ENCODE data around the gene UBXN2A.

UBXN2A gene

GRCh38 chr2:24045511-24046508 lies 105.5 kb downstream of the UBXN2A start:
- DNase-seq (ENCODE audit: low read depth, low spot score): no peak

GRCh38 chr2:24046599-24046929 lies 106.3 kb downstream of the UBXN2A start:
- DNase-seq (ENCODE audit: low read depth, low spot score): no peak

GRCh38 chr2:24046930-24047702 lies 106.9 kb downstream of the UBXN2A start, which contains the start of gene WDCP:
Gene WDCP (minus strand): TSS chr2:24047391. CDS start chr2:24039494, 7,897 bp downstream.
- DNase-seq (ENCODE audit: low read depth, low spot score): peak; percentile 95

GRCh38 chr2:24047703-24048033 lies 107.4 kb downstream of the UBXN2A start:
- no peak for DNase-seq (ENCODE audit: low read depth, low spot score)

DNA sequence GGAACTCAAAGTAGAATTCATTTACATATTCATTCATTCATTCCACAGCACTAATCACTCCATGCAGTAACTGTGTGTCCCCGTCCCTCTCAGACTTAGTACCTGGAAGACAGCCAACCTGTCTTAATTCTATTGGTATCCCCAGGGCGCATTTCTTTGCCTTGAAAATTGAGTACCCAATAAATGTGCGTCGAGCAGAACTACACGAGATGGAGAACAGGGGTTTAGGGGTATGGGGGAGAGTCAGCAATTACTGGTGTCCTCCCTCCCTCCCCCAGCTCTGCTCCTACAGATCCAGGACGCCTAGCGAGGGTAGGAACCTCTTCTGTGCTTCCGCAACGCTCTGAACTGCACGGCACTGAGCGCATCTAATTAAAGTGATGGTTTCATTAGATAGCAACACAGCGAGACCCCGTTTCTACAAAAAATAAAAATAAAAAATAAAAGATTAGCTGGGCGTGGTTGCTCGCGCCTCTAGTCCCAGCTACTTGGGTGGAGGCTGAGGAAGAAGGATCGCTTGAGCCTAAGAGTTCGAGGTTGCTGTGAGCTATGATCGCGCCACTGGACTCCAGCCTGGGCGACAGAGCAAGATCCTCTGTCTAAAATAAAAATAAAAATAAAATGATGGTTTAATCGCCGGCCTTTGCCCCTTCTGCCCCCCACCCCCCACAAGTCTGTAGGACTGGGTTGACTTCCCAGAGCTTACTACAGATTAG lies 108.7 kb downstream of the UBXN2A start:
- DNase-seq (ENCODE audit: low read depth, low spot score): no peak

DNA sequence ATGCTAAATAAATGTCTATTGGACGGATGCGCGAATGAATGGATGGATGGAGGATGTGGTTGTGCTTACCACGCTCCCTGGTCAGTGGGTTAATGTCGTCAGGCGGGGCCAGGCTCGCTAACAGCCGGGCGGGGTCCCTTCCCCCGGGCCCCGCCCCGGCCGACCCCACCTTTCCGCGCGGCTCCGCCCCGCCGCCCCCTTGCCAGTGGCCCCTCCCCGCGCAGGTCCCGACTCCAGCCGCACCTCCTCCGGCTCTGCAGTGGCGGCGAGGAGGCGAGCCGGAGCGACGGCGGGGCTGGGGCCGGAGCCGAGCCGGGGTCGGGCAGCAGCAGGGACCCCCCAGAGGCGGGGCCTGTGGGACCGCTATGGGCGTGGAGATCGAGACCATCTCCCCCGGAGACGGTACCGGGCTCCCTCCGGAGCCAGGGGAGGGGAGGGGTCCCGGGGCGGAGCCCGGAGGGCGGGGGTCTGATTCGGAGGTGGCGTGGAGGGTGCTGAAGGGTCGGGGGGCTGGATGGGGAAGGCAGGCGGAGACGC lies 109.3 kb downstream of the UBXN2A start, which contains the start of gene FKBP1B:
Gene FKBP1B, plus strand, starts transcription at position 257 of the 537 bp plus-strand sequence. Its CDS starts 109 bp downstream, at position 366.
- DNase-seq (ENCODE audit: low read depth, low spot score): no peak

- DNase-seq (ENCODE audit: low read depth, low spot score): no peak
These were observed 110.0 kb downstream of the UBXN2A start for GRCh38 chr2:24050041-24050979.

- no peak for DNase-seq (ENCODE audit: low read depth, low spot score)
These were observed 111.6 kb downstream of the UBXN2A start for GRCh38 chr2:24051833-24052232.

DNA sequence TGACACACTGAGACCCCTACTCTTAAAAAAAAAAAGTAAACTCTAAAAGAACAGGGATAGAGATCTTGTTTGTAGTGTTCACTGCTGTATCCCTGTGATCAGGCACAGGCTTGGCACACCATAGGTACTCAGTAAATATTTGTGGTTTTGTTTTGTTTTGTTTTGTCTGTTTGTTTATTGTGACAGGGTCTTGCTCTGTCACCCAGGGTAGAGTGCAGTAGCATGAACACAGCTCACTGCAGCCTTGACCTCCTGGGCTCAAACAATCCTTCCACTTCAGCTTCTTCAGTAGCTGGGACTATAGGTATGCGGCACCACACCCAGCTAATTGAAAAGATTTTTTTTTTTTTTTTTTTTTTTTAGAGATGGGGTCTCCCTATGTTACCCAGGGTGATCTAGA lies 112.7 kb downstream of the UBXN2A start:
- DNase-seq (ENCODE audit: low read depth, low spot score): no peak

All from smooth muscle cell of the brain vasculature (primary cell).